Smooth muscle cell (in vitro differentiated cells): ENCODE data around the gene TTC28. TPM values are rescaled to one million over a fixed set of nuclear protein-coding genes. Genes with fewer than 3 reads are reported as not detected.

Source experiments
- DNase-seq: peaks from one replicate; lab custom pipeline; 2025; ENCODE audit not compliant: unreplicated experiment; lab: John Stamatoyannopoulos, UW
- H2AFZ ChIP-seq: fragments of 200-600 bp; sonication (generic); 2 replicates; pipeline ENCODE4 v1.6.0; 2016; ENCODE audit warnings: antibody characterized with exemption, low read depth, mild to moderate bottlenecking
- H3F3A ChIP-seq: fragments of 200-600 bp; sonication (generic); 2 replicates; pipeline ENCODE4 v1.6.0; 2017; ENCODE audit warnings: antibody characterized with exemption, low read depth
- H3K27ac ChIP-seq: fragments of 200-600 bp; sonication (generic); 2 replicates; pipeline ENCODE4 v1.5.1; 2016; ENCODE audit warnings: low read depth, mild to moderate bottlenecking
- H3K27me3 ChIP-seq: fragments of 200-600 bp; sonication (generic); 2 replicates; pipeline ENCODE4 v1.6.1; 2016; ENCODE audit warnings: low read depth, mild to moderate bottlenecking
- H3K36me3 ChIP-seq: fragments of 200-600 bp; sonication (generic); 2 replicates; pipeline ENCODE4 v1.5.1; 2016; ENCODE audit warnings: low read depth
- H3K4me1 ChIP-seq: fragments of 200-600 bp; sonication (generic); 2 replicates; pipeline ENCODE4 v1.5.1; 2016; ENCODE audit warnings: low read depth
- H3K4me2 ChIP-seq: fragments of 200-600 bp; sonication (generic); 2 replicates; pipeline ENCODE4 v1.6.0; 2016; ENCODE audit warnings: mild to moderate bottlenecking
- H3K4me3 ChIP-seq: fragments of 200-600 bp; sonication (generic); 2 replicates; pipeline ENCODE4 v1.5.1; 2016; ENCODE audit warnings: mild to moderate bottlenecking
- H3K79me2 ChIP-seq: fragments of 200-600 bp; sonication (generic); 2 replicates; pipeline ENCODE4 v1.6.0; 2016; ENCODE audit warnings: low read depth, mild to moderate bottlenecking
- H3K9ac ChIP-seq: fragments of 200-600 bp; sonication (generic); 2 replicates; pipeline ENCODE4 v1.6.0; 2016; ENCODE audit warnings: low read depth
- H3K9me3 ChIP-seq: fragments of 200-600 bp; sonication (generic); replicated peaks from 2 replicates; pipeline ENCODE4 v1.5.1; 2016; ENCODE audit warnings: low read depth
- H4K20me1 ChIP-seq: fragments of 200-600 bp; sonication (generic); 2 replicates; pipeline ENCODE4 v1.6.0; 2016; ENCODE audit warnings: low read depth
- CTCF ChIP-seq: fragments of 200-600 bp; sonication (generic); IDR thresholded peaks from 2 replicates; pipeline ENCODE4 v1.5.1; 2017; ENCODE audit warnings: borderline replicate concordance, mild to moderate bottlenecking, antibody characterized with exemption; ENCODE audit not compliant: insufficient read depth, poor library complexity, severe bottlenecking
- WGBS: methylation state at CpG from one replicate; pipeline ENCODE4 v1.1.7; 2016; ENCODE audit warnings: low lambda C conversion rate; 5-methylcytosine and 5-hydroxymethylcytosine counted together
- polyA plus RNA-seq: library from polyadenylated mRNA; unstranded; fragments of >200 nt; fragmentation: Nextera tagmentation; extraction: Ambion mirVana; gene quantifications from 2 replicates; pipeline ENCODE4 v1.2.1, GENCODE V29; 2016
- total RNA-seq: library from RNA; depleted of rRNA; stranded (reverse); fragments of >200 nt; gene quantifications from 2 replicates; pipeline ENCODE4 v1.2.3, GENCODE V29; 2014

Gene TTC28
- total and polyA plus RNA-seq, 2 experiments from 2014 or later: 6.3 to 17.9 TPM

DNA sequence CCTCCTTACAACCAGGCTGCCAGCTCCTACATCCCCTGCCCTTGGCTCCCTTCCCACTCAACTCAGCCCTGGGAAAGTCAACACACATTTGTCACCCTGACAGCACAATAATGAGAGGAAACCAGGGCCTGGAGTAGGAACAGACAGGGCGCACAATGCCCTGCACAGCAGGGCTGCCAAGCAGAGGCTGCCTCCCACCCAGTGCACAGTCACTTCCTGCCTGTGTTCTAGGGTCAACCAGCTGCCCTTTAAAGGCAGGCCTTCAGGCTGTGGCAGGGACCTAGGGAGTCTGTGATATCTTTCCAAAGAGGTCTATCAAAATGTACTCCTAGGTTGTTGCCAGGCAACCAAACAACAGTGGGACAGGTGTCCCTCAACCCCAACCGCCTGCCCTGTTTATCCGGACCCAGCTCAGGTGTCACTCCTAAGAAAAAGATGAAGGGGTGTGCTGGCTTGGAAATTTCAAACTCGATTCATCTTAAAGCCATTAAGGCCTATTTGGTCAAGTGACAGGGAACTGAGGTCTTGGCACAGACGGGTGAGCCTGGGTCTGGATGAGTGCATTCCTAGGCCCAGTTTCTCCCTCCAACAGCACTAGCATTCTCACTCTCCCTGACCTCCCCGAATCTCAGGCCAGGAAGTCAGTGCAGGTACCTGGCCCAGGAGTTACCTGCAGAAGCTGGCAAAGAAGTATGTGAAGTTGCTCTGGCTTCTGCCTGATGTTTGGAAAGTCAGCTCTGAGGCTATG is 650.3 kb downstream of the TTC28 start:
- Histone ChIP-seq H3F3A (no peaks in the 10 kb centered on the region), H3K4me2 (no peak overlapping the region), H3K79me2 (no peaks in the 10 kb centered on the region), H3K4me3 (no peak overlapping the region), H4K20me1 (no peaks in the 10 kb centered on the region), H3K4me1 (no peaks in the 10 kb centered on the region), H3K9ac (no peak overlapping the region), H3K27ac (no peak overlapping the region), H3K27me3 (no peaks in the 10 kb centered on the region), H3K36me3 (no peaks in the 10 kb centered on the region), H2AFZ (no peak overlapping the region), H3K9me3 (no peaks in the 10 kb centered on the region)
- WGBS: 93% methylated on average over 6 of the region's 6 CpGs
- TF ChIP-seq CTCF: no peak
- DNase-seq: no peak

DNA sequence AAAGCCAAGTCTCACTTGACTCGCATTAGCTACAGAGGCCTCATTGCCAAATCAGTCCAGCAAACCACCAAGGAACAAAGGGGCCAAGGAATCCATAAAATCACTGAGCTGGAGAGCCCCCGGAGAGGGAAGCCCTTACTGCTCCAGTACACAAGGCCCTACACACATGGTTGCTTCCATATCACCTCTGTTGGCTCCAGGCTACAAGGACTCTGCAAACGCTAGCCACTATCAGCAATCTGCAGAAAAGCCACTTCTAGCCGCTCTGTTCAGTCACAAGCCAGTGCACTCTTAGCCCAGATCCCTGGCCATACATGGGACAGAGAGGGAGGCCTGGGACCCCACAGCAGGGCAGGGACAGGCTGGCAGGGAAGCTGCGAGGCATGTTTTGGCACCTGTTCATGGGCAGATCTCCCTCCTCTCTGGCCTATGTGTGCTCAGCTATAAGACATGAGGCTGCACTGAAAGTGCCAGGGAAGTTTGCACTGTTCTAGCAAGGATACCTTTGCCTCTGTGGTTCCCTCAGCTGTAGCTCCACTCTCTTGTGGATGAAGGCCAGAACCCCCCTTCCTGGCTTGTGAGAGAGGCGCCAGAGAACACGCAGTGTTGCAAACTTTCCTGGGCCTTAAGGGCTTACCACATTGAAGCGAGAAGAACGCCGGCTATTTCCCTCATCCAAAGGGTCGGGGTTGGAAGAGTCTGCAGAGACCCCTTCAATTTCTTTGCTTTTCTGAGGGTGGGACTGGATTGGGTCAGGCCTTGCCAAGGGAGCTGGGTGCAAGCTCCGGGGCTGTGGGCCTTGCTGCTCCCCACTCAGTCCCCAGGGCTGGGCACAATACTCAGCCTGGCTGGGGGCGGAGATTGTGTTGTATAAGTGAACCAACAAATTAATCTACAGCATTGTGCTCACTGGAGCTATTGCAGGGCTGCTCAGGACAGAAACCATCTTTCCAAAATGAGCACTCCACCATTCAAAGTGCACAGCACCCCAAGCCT is 651.9 kb downstream of the TTC28 start:
- no peak for DNase-seq
- 95% methylated on average over 13 of the region's 13 CpGs for WGBS
- no peaks in the 10 kb centered on the region for H3K4me1 ChIP-seq

DNA sequence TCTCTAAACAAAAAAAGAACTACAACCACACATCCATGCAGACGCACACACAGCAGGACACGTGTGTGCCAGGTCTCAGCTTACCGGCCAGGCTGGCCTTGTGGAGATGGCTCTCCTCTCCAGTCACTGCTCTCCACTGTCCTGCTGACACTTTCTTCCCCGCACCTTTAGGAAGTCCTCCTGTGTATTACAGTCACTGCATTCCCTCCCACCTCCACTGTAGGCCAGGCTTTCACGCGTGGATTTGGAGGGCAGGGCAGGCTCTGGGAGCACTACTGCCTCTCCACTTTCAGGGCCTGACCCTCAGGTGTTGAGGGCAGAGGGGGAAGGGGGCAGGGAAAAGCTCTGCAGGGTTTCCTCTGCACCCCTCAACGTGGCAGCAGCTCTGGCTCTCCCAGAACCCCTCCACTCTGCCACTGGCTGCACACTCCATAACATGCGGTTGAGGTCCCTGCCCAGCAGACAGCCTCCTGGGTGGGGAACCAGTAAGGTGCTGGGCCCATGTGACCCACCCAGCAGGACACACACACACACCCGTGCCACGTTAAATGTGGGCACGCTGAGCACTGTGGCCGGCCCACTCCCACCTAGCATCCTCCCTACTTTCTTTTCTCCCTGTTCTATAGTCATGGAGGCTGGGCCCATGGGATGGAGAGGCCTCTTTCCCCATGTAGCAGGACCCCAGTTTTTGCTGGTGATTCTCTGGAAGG is 653.6 kb downstream of the TTC28 start:
- Histone ChIP-seq H2AFZ (no peak overlapping the region), H3K9ac (no peak overlapping the region), H3F3A (no peaks in the 10 kb centered on the region), H3K27ac (no peak overlapping the region), H4K20me1 (no peaks in the 10 kb centered on the region), H3K4me1 (no peaks in the 10 kb centered on the region), H3K27me3 (no peaks in the 10 kb centered on the region), H3K4me2 (no peak overlapping the region), H3K79me2 (no peaks in the 10 kb centered on the region), H3K4me3 (no peak overlapping the region), H3K36me3 (no peaks in the 10 kb centered on the region), H3K9me3 (no peaks in the 10 kb centered on the region)
- WGBS: 96% methylated on average over 12 of the region's 12 CpGs
- TF ChIP-seq CTCF: no peak
- DNase-seq: no peak

More for the DNA sequence above, 651.9 kb downstream of the TTC28 start:
- H3K27ac ChIP-seq: no peak overlapping the region
- no peak overlapping the region for H3K4me3 ChIP-seq
- TF ChIP-seq CTCF: no peak
- H3K79me2 ChIP-seq: no peaks in the 10 kb centered on the region
- no peak overlapping the region for H3K4me2 ChIP-seq
- no peaks in the 10 kb centered on the region for H4K20me1 ChIP-seq
- H2AFZ ChIP-seq: no peak overlapping the region
- H3K9me3 ChIP-seq: no peaks in the 10 kb centered on the region
- no peaks in the 10 kb centered on the region for H3F3A ChIP-seq
- no peak overlapping the region for H3K9ac ChIP-seq
- no peaks in the 10 kb centered on the region for H3K36me3 ChIP-seq
- H3K27me3 ChIP-seq: no peaks in the 10 kb centered on the region
